VCaP (cell line): ENCODE results near the gene GSE1.

Experiments
- H3K27ac ChIP-seq: fragments of 450-650 bp; 2 replicates; pipeline ENCODE4 v1.5.1; 2017
- CTCF ChIP-seq: fragments of 450-650 bp; conservative IDR thresholded peaks from 2 replicates; pipeline ENCODE4 v1.5.1; 2017; ENCODE audit warnings: mild to moderate bottlenecking, moderate library complexity

Gene GSE1

GRCh38 chr16:85654251-85655095, 41.4 kb downstream of the GSE1 start:
- no peak overlapping the region for H3K27ac ChIP-seq
- TF ChIP-seq CTCF: no peak

- no peak overlapping the region for H3K27ac ChIP-seq
- TF ChIP-seq CTCF: no peak
Observed at GRCh38 chr16:85655216-85656129, 42.4 kb downstream of the GSE1 start.

GRCh38 chr16:85656351-85657266, 43.5 kb downstream of the GSE1 start:
- H3K27ac ChIP-seq: peak overlapping the region; percentile 54; the same call in 1 of the 2 replicates
- no peak for TF ChIP-seq CTCF

GRCh38 chr16:85657267-85657650, 44.1 kb downstream of the GSE1 start:
- H3K27ac ChIP-seq: peak overlapping the region; percentile 54; the same call in 1 of the 2 replicates
- no peak for TF ChIP-seq CTCF

- peak overlapping the region; percentile 54 for H3K27ac ChIP-seq
- no peak for TF ChIP-seq CTCF
Observed at GRCh38 chr16:85657996-85658395, 44.9 kb downstream of the GSE1 start.

GRCh38 chr16:85658504-85659326, 45.6 kb downstream of the GSE1 start:
- no peak for TF ChIP-seq CTCF
- peak overlapping the region; percentile 54 for H3K27ac ChIP-seq
